Suprapubic skin (tissue), 4 donors: ENCODE data around the gene RBPJ. TPM values are rescaled to one million over a fixed set of nuclear protein-coding genes. Genes with fewer than 3 reads are reported as not detected.

Experiments
- DNase-seq, 2 donors: peaks; one replicate each; pipeline ENCODE4 v3.0.0-alpha.2; 2019; ENCODE audit warnings: low spot score in 2 of 2
- H3K27ac ChIP-seq: fragments of 200-600 bp; sonication (generic); one replicate; pipeline ENCODE4 v1.5.1; 2019
- H3K27me3 ChIP-seq: fragments of 200-600 bp; sonication (generic); one replicate; pipeline ENCODE4 v1.5.1; 2019
- H3K36me3 ChIP-seq: fragments of 200-600 bp; sonication (generic); one replicate; pipeline ENCODE4 v1.5.1; 2019
- H3K4me1 ChIP-seq: fragments of 200-600 bp; sonication (generic); one replicate; pipeline ENCODE4 v1.5.1; 2019
- H3K4me3 ChIP-seq: fragments of 200-600 bp; sonication (generic); one replicate; pipeline ENCODE4 v1.5.1; 2019; ENCODE audit warnings: mild to moderate bottlenecking
- H3K9me3 ChIP-seq: fragments of 200-600 bp; sonication (generic); one replicate; pipeline ENCODE4 v1.5.1; 2019
- EP300 ChIP-seq: sonication (generic); formaldehyde crosslinking; IDR thresholded peaks from one replicate; pipeline ENCODE4 v1.6.1; 2017; ENCODE audit warnings: antibody characterized with exemption
- POLR2A ChIP-seq, 2 donors: fragments of 450-650 bp; IDR thresholded peaks; one replicate each; pipeline ENCODE4 v1.6.1; 2017; ENCODE audit warnings: antibody characterized with exemption in 2 of 2, mild to moderate bottlenecking in 2 of 2, moderate library complexity in 2 of 2
- POLR2AphosphoS5 ChIP-seq, 3 donors: sonication (generic); formaldehyde crosslinking; IDR thresholded peaks; one replicate each; pipeline ENCODE4 v1.6.1; 2017; ENCODE audit warnings: antibody characterized with exemption in 3 of 3
- WGBS: methylation state at CpG from one replicate; pipeline ENCODE4 v1.1.5; 2018; 5-methylcytosine and 5-hydroxymethylcytosine counted together
- total RNA-seq, 4 donors: library from RNA; depleted of rRNA; stranded (reverse); fragments of >200 nt; gene quantifications; one replicate each; pipeline ENCODE4 v1.1.0, GENCODE V29; 2016
- TF ChIP-seq, protein P1 (sequence below), 2 donors: fragments of 200-600 bp in 1 of 2; fragments of 450-650 bp in 1 of 2; sonication (generic) in 1 of 2; IDR thresholded peaks; one replicate each; pipeline ENCODE4 v1.5.1; 2016 to 2019; ENCODE audit warnings: antibody characterized with exemption in 2 of 2, mild to moderate bottlenecking in 1 of 2, moderate library complexity in 1 of 2

RBPJ gene
- total RNA-seq, 4 donors from 2014 or later = 33.4 to 104 (median 46.1) TPM

GRCh38 chr4:26484032-26484515 lies 163.3 kb downstream of the RBPJ start:
- Histone ChIP-seq H3K27ac (no peak overlapping the region), H3K36me3 (no peaks in the 10 kb centered on the region), H3K27me3 (no peaks in the 10 kb centered on the region), H3K4me3 (no peak overlapping the region), H3K9me3 (no peaks in the 10 kb centered on the region), H3K4me1 (no peaks in the 10 kb centered on the region)
- TF ChIP-seq POLR2A (IDR thresholded peaks at IDR 0.05) (no peak), EP300 (no peak)
- no peak for DNase-seq
- 44% methylated on average over 2 of the region's 2 CpGs for WGBS

GRCh38 chr4:26484516-26484915 lies 163.7 kb downstream of the RBPJ start:
- no peak overlapping the region for H3K4me3 ChIP-seq
- 74% methylated on average over 5 of the region's 5 CpGs for WGBS
- H3K9me3 ChIP-seq = no peaks in the 10 kb centered on the region
- TF ChIP-seq, protein P1, sequence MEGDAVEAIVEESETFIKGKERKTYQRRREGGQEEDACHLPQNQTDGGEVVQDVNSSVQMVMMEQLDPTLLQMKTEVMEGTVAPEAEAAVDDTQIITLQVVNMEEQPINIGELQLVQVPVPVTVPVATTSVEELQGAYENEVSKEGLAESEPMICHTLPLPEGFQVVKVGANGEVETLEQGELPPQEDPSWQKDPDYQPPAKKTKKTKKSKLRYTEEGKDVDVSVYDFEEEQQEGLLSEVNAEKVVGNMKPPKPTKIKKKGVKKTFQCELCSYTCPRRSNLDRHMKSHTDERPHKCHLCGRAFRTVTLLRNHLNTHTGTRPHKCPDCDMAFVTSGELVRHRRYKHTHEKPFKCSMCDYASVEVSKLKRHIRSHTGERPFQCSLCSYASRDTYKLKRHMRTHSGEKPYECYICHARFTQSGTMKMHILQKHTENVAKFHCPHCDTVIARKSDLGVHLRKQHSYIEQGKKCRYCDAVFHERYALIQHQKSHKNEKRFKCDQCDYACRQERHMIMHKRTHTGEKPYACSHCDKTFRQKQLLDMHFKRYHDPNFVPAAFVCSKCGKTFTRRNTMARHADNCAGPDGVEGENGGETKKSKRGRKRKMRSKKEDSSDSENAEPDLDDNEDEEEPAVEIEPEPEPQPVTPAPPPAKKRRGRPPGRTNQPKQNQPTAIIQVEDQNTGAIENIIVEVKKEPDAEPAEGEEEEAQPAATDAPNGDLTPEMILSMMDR (IDR thresholded peaks at IDR 0.05) = no peak
- TF ChIP-seq EP300 = no peak
- no peak for TF ChIP-seq POLR2A (IDR thresholded peaks at IDR 0.05)
- no peak for TF ChIP-seq POLR2AphosphoS5 (IDR thresholded peaks at IDR 0.05)
- H3K27me3 ChIP-seq = no peaks in the 10 kb centered on the region
- no peak overlapping the region for H3K27ac ChIP-seq
- no peaks in the 10 kb centered on the region for H3K36me3 ChIP-seq
- no peak for DNase-seq
- H3K4me1 ChIP-seq = no peaks in the 10 kb centered on the region

Other genes with a start within 250 kb of the RBPJ start
- gene CCKAR, start 169.5 kb downstream of the RBPJ start, total RNA-seq = not detected